H9 (cell line): ENCODE data around the gene NFKB2. TPM values are rescaled to one million over a fixed set of nuclear protein-coding genes. Genes with fewer than 3 reads are reported as not detected.

Experiments
- DNase-seq: peaks from one replicate; pipeline ENCODE4 v3.0.0-alpha.2; 2017
- H2AFZ ChIP-seq: one replicate; pipeline ENCODE4 v1.6.1; 2013; ENCODE audit warnings: mild to moderate bottlenecking, low read length, control low read depth, moderate library complexity
- H2AK5ac ChIP-seq: 2 replicates; pipeline ENCODE4 v1.6.1; 2013; ENCODE audit warnings: low read length, control low read depth, mixed read lengths; ENCODE audit not compliant: insufficient read length
- H2BK120ac ChIP-seq: one replicate; pipeline ENCODE4 v1.6.1; 2013; ENCODE audit warnings: low read depth, mild to moderate bottlenecking, low read length, control low read depth, inconsistent platforms; ENCODE audit not compliant: poor library complexity, severe bottlenecking
- H2BK12ac ChIP-seq: 2 replicates; pipeline ENCODE4 v1.6.1; 2013; ENCODE audit warnings: low read length, control low read depth, mixed read lengths, low read depth; ENCODE audit not compliant: insufficient read length
- H2BK15ac ChIP-seq: 2 replicates; pipeline ENCODE4 v1.6.1; 2013; ENCODE audit warnings: low read depth, low read length, control low read depth
- H2BK20ac ChIP-seq: one replicate; pipeline ENCODE4 v1.6.1; 2013; ENCODE audit warnings: low read depth, mild to moderate bottlenecking, low read length, control low read depth, inconsistent platforms; ENCODE audit not compliant: poor library complexity, severe bottlenecking
- H2BK5ac ChIP-seq: 2 replicates; pipeline ENCODE4 v1.6.1; 2013; ENCODE audit warnings: low read length, control low read depth, mixed read lengths; ENCODE audit not compliant: insufficient read length
- H3K14ac ChIP-seq: 2 replicates; pipeline ENCODE4 v1.6.1; 2013; ENCODE audit warnings: low read length, control low read depth; ENCODE audit not compliant: insufficient read depth
- H3K18ac ChIP-seq: 2 replicates; pipeline ENCODE4 v1.6.1; 2013; ENCODE audit warnings: low read depth, mild to moderate bottlenecking, mixed read lengths, low read length, control low read depth; ENCODE audit not compliant: insufficient read length
- H3K23ac ChIP-seq: 2 replicates; pipeline ENCODE4 v1.6.1; 2013; ENCODE audit warnings: low read length, control low read depth, mixed read lengths, low read depth; ENCODE audit not compliant: insufficient read length
- H3K23me2 ChIP-seq: 2 replicates; pipeline ENCODE4 v1.6.1; 2013; ENCODE audit warnings: low read depth, mild to moderate bottlenecking, mixed read lengths, low read length, control low read depth; ENCODE audit not compliant: insufficient read length, poor library complexity, severe bottlenecking
- H3K27ac ChIP-seq: 2 replicates; pipeline ENCODE4 v1.5.1; 2013; ENCODE audit warnings: low read length, control low read depth, mixed read lengths, low read depth; ENCODE audit not compliant: insufficient read length
- H3K27me3 ChIP-seq: 2 replicates; pipeline ENCODE4 v1.6.1; 2013; ENCODE audit warnings: low read length, control low read depth, inconsistent platforms; ENCODE audit not compliant: insufficient read depth
- H3K4ac ChIP-seq: 2 replicates; pipeline ENCODE4 v1.6.1; 2013; ENCODE audit warnings: low read depth, mild to moderate bottlenecking, control low read depth, inconsistent platforms, low read length, moderate library complexity
- H3K4me1 ChIP-seq: 2 replicates; pipeline ENCODE4 v1.6.1; 2013; ENCODE audit warnings: low read length, control low read depth, inconsistent platforms; ENCODE audit not compliant: insufficient read depth
- H3K4me2 ChIP-seq: 2 replicates; pipeline ENCODE4 v1.6.1; 2013; ENCODE audit warnings: low read length, control low read depth, mixed read lengths; ENCODE audit not compliant: insufficient read length, insufficient read depth
- H3K56ac ChIP-seq: 2 replicates; pipeline ENCODE4 v1.6.1; 2013; ENCODE audit warnings: low read depth, mild to moderate bottlenecking, mixed read lengths, low read length, control low read depth; ENCODE audit not compliant: insufficient read length
- H3K79me1 ChIP-seq: 2 replicates; pipeline ENCODE4 v1.6.1; 2013; ENCODE audit warnings: low read depth, mild to moderate bottlenecking, moderate library complexity, low read length, control low read depth, inconsistent platforms; ENCODE audit not compliant: insufficient read depth, poor library complexity, severe bottlenecking
- H3K79me2 ChIP-seq: 2 replicates; pipeline ENCODE4 v1.6.1; 2013; ENCODE audit warnings: low read length, control low read depth, inconsistent platforms; ENCODE audit not compliant: insufficient read depth
- H3K9ac ChIP-seq: 2 replicates; pipeline ENCODE4 v1.6.1; 2013; ENCODE audit warnings: low read length, control low read depth, mixed read lengths; ENCODE audit not compliant: insufficient read length; ENCODE audit errors: extremely low read depth
- H3K9me3 ChIP-seq: one replicate; pipeline ENCODE4 v1.6.1; 2013; ENCODE audit warnings: low read depth, low read length, inconsistent platforms; ENCODE audit not compliant: control insufficient read depth
- H3T11ph ChIP-seq: one replicate; pipeline ENCODE4 v1.6.1; 2013; ENCODE audit warnings: mild to moderate bottlenecking, low read length, control low read depth, inconsistent platforms
- H4K20me1 ChIP-seq: one replicate; pipeline ENCODE4 v1.6.1; 2013; ENCODE audit not compliant: control insufficient read depth, insufficient read length, insufficient read depth
- H4K5ac ChIP-seq: 2 replicates; pipeline ENCODE4 v1.6.1; 2013; ENCODE audit warnings: low read depth, mild to moderate bottlenecking, mixed read lengths, low read length, control low read depth; ENCODE audit not compliant: insufficient read length
- H4K8ac ChIP-seq: replicated peaks from 2 replicates; pipeline ENCODE4 v1.6.1; 2013; ENCODE audit warnings: low read length, control low read depth, mixed read lengths, low read depth; ENCODE audit not compliant: insufficient read length
- H4K91ac ChIP-seq: 2 replicates; pipeline ENCODE4 v1.6.1; 2013; ENCODE audit warnings: low read depth, mild to moderate bottlenecking, moderate library complexity, mixed read lengths, low read length, control low read depth; ENCODE audit not compliant: insufficient read length
- H3K27ac Mint-ChIP-seq, 3 experiments: 2 replicates in 2 of 3; 3 replicates in 1 of 3; pipeline ENCODE4 v1.8.0; 2020 to 2021; ENCODE audit warnings: mixed read lengths in 3 of 3, mild to moderate bottlenecking in 1 of 3, moderate library complexity in 1 of 3
- H3K27me3 Mint-ChIP-seq: 2 replicates; pipeline ENCODE4 v1.8.0; 2021; ENCODE audit warnings: low read depth, mild to moderate bottlenecking, moderate library complexity, mixed read lengths
- H3K36me3 Mint-ChIP-seq, 3 experiments: 2 replicates in 2 of 3; 3 replicates in 1 of 3; pipeline ENCODE4 v1.8.0; 2020 to 2021; ENCODE audit warnings: low read depth in 3 of 3, mixed read lengths in 3 of 3; ENCODE audit not compliant: insufficient read depth in 1 of 3
- H3K4me1 Mint-ChIP-seq, 2 experiments: 2 replicates each; pipeline ENCODE4 v1.8.0; 2020; ENCODE audit warnings: mixed read lengths in 2 of 2
- H3K4me3 Mint-ChIP-seq, 2 experiments: 2 replicates in 1 of 2; 3 replicates in 1 of 2; pipeline ENCODE4 v1.8.0; 2020 to 2021; ENCODE audit warnings: mild to moderate bottlenecking in 2 of 2, mixed read lengths in 2 of 2, moderate library complexity in 1 of 2
- H3K9me3 Mint-ChIP-seq, 2 experiments: 2 replicates in 1 of 2; 3 replicates in 1 of 2; pipeline ENCODE4 v1.8.0; 2020; ENCODE audit warnings: mild to moderate bottlenecking in 2 of 2, mixed read lengths in 2 of 2, moderate library complexity in 1 of 2
- WGBS: extraction: QIAGEN DNeasy Blood & Tissue Kit; methylation state at CpG from one replicate; pipeline ENCODE4 v1.1.7; 2013; ENCODE audit warnings: missing lambda C conversion rate, low lambda C conversion rate, mixed read lengths; ENCODE audit not compliant: insufficient read length; ENCODE audit errors: extremely low coverage; 5-methylcytosine and 5-hydroxymethylcytosine counted together
- total RNA-seq: library from RNA; stranded (reverse); gene quantifications from 2 replicates; pipeline ENCODE4 v1.2.1, GENCODE V29; 2021
- TF ChIP-seq, protein P1 (sequence below): fragments of 200-600 bp; sonication (generic); conservative IDR thresholded peaks from 3 replicates; pipeline ENCODE4 v1.8.0; 2021; ENCODE audit warnings: antibody characterized with exemption, mild to moderate bottlenecking

Gene NFKB2
- total RNA-seq, 1 experiment from 2014 or later: 23.7 TPM

DNA sequence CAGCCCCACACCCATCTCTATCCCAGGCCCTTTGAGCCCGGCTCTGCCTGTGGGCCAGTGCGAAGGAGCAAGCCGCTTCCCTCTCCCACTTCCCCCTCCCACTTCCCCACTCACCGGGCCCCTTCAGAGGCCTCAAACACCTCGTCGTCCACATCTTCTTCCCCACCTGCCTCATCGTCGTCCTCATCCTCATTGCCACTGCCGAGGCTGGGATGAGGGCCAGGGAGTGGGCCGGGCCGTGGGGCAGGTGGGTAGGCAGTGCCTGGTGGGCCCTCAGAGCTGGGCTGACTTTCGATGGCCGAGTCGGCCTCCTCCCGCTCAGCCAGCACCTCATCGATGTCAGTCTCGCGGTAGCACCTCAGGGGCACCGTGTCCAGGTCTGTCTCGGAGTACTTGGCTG is 19.2 kb downstream of the NFKB2 start:
- peaks cover 18% of the 10 kb centered on the region for H3K23me2 ChIP-seq
- no peak overlapping the region for H4K91ac ChIP-seq
- H2BK120ac ChIP-seq: no peak overlapping the region
- no peak overlapping the region for H2BK12ac ChIP-seq
- TF ChIP-seq, protein P1, sequence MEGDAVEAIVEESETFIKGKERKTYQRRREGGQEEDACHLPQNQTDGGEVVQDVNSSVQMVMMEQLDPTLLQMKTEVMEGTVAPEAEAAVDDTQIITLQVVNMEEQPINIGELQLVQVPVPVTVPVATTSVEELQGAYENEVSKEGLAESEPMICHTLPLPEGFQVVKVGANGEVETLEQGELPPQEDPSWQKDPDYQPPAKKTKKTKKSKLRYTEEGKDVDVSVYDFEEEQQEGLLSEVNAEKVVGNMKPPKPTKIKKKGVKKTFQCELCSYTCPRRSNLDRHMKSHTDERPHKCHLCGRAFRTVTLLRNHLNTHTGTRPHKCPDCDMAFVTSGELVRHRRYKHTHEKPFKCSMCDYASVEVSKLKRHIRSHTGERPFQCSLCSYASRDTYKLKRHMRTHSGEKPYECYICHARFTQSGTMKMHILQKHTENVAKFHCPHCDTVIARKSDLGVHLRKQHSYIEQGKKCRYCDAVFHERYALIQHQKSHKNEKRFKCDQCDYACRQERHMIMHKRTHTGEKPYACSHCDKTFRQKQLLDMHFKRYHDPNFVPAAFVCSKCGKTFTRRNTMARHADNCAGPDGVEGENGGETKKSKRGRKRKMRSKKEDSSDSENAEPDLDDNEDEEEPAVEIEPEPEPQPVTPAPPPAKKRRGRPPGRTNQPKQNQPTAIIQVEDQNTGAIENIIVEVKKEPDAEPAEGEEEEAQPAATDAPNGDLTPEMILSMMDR: no peak
- H3K18ac ChIP-seq: no peak overlapping the region
- no peaks in the 10 kb centered on the region for H3K9me3 ChIP-seq
- H3K23ac ChIP-seq: no peak overlapping the region
- H3T11ph ChIP-seq: no peak overlapping the region
- Mint-ChIP-seq H3K9me3 (peaks cover 0 to under 1% of the 10 kb centered on the region in 2 experiments; a peak in 2 of 5 replicates), H3K36me3 (peaks cover 0 to 2% (median 0%) of the 10 kb centered on the region in 3 experiments; a peak in 1 of 7 replicates), H3K4me1 (peaks cover 33 to 55% of the 10 kb centered on the region in 2 experiments), H3K4me3 (no peak overlapping the region; a peak in 1 of 5 replicates), H3K27ac (no peak overlapping the region; a peak in 1 of 7 replicates), H3K27me3 (peaks cover 64% of the 10 kb centered on the region)
- H3K9ac ChIP-seq: no peak overlapping the region
- H3K14ac ChIP-seq: no peak overlapping the region
- no peak overlapping the region for H2BK5ac ChIP-seq
- H3K4me1 ChIP-seq: peaks cover 5% of the 10 kb centered on the region; the same call in 1 of the 2 replicates
- no peaks in the 10 kb centered on the region for H3K79me1 ChIP-seq
- H4K20me1 ChIP-seq: no peaks in the 10 kb centered on the region
- no peak overlapping the region for H4K8ac ChIP-seq
- H3K27me3 ChIP-seq: peaks cover 9% of the 10 kb centered on the region; the same call in 1 of the 2 replicates
- H3K79me2 ChIP-seq: no peaks in the 10 kb centered on the region
- no peak for DNase-seq
- no peak overlapping the region for H2BK20ac ChIP-seq
- no peak overlapping the region for H3K27ac ChIP-seq
- no peak overlapping the region for H3K56ac ChIP-seq
- H2AFZ ChIP-seq: no peak overlapping the region
- no peak overlapping the region for H3K4me2 ChIP-seq
- H3K4ac ChIP-seq: no peak overlapping the region
- H2AK5ac ChIP-seq: no peak overlapping the region
- no peak overlapping the region for H2BK15ac ChIP-seq
- WGBS: no CpG with 5 or more reads among the region's 20 CpGs
- H4K5ac ChIP-seq: no peak overlapping the region
